Heart left ventricle (tissue), 13 donors: Measurements from ENCODE around the gene CCNQ.

Source experiments
- CTCF ChIP-seq, 12 donors: fragments of 200-600 bp; sonication (generic) in 4 of 12; IDR thresholded peaks; one replicate each; pipeline versions ENCODE4 v1.5.0 to v1.8.0; 2018 to 2022; ENCODE audit warnings: antibody characterized with exemption in 12 of 12, mild to moderate bottlenecking in 5 of 12
- POLR2A ChIP-seq, 2 donors: fragments of 450-650 bp; IDR thresholded peaks; one replicate each; pipeline ENCODE4 v1.6.1; 2017; ENCODE audit warnings: antibody characterized with exemption in 2 of 2, mild to moderate bottlenecking in 2 of 2, moderate library complexity in 2 of 2
- donor health status: ischemic (EF 13 %, LVEDD 7.1; RV severe dilation, severe dysfunction).
- donor health status: DM: no; HTN: yes; CAD: no.
- donor health status: DM: no; HTN: no; CAD: no.
- donor health status: ischemic (EF 25% LVEDD 6.9; RV normal size, moderate dysfunction).
- donor health status: ischemic (EF 25% LVEDD 5.7; RV mildly dilated, moderate dysfunction).
- donor health status: ischemic (EF 35%, LVEDD 5.7; RV mildly dilated, moderate dysfunction).
- donor health status: nonischemic (EF 11% LVEDD 7.7; RV severe dilation, severe dysfunction).
- donor health status: DM: yes; HTN: yes; CAD: no.
- donor health status: PGD.
- donor health status: ischemic (EF 29% LVEDD 5.4; RV normal size, mild dysfunction).
- donor health status: nonischemic (EF 23%, LVEDD 6.1; RV moderate dilation, normal function).

GRCh38 chrX:153609917-153610835 is 11.2 kb upstream of the CCNQ start:
- TF ChIP-seq CTCF (IDR thresholded peaks at IDR 0.05): peak; percentile 63 to 82 (median 72)
- TF ChIP-seq POLR2A (IDR thresholded peaks at IDR 0.05): no peak
